IMR-90 (cell line): Measurements from ENCODE around the gene INPP1. TPM values are rescaled to one million over a fixed set of nuclear protein-coding genes. Genes with fewer than 3 reads are reported as not detected.

Source experiments
- ATAC-seq: fragments of 200-7000 bp; cut with Tn5 transposase; 2 replicates; pipeline ENCODE4 v1.9.1; 2020; ENCODE audit warnings: low read depth, mild to moderate bottlenecking, moderate library complexity
- BruUV-seq: library from RNA; stranded (reverse); fragments of 400-500 nt; replicated peaks from 2 replicates; lab custom pipeline; 2021; lab: Mats Ljungman, UMichigan
- CTCF ChIA-PET: fragments of 300-600 bp; formaldehyde crosslinking; extraction: SDS; loops from one replicate; lab custom pipeline; 2021; ENCODE audit warnings: antibody characterized with exemption; lab: Yijun Ruan, JAX
- POLR2A ChIA-PET: fragments of 300-600 bp; sonication (Branson Sonifier 250); formaldehyde crosslinking; loops from one replicate; lab custom pipeline; 2022; ENCODE audit warnings: antibody characterized with exemption; ENCODE audit not compliant: unreplicated experiment; lab: Charles Lee
- DNase-seq: peaks from one replicate; pipeline ENCODE4 v3.0.0; 2013
- H2AFZ ChIP-seq: replicated peaks from 2 replicates; pipeline ENCODE3; 2013; ENCODE audit warnings: low read length, mild to moderate bottlenecking; ENCODE audit not compliant: poor library complexity
- H2AK5ac ChIP-seq: 2 replicates; pipeline ENCODE4 v1.6.1; 2013; ENCODE audit warnings: low read depth, low read length, inconsistent platforms
- H2AK9ac ChIP-seq: replicated peaks from 2 replicates; pipeline ENCODE3; 2013; ENCODE audit warnings: mild to moderate bottlenecking, low read depth, low read length, moderate library complexity; ENCODE audit not compliant: poor library complexity
- H2BK120ac ChIP-seq: 2 replicates; pipeline ENCODE4 v1.6.1; 2013; ENCODE audit warnings: low read depth, low read length, inconsistent platforms
- H2BK15ac ChIP-seq: 3 replicates; pipeline ENCODE4 v1.6.1; 2013; ENCODE audit warnings: low read depth, low read length, inconsistent platforms
- H2BK20ac ChIP-seq: 2 replicates; pipeline ENCODE4 v1.6.1; 2013; ENCODE audit warnings: low read depth, mild to moderate bottlenecking, inconsistent platforms, low read length, moderate library complexity
- H2BK5ac ChIP-seq: 2 replicates; pipeline ENCODE4 v1.6.1; 2013; ENCODE audit warnings: mild to moderate bottlenecking, low read depth, low read length, inconsistent platforms; ENCODE audit not compliant: poor library complexity, severe bottlenecking
- H3K14ac ChIP-seq: replicated peaks from 2 replicates; pipeline ENCODE4 v1.6.1; 2013; ENCODE audit warnings: low read depth, low read length, inconsistent platforms
- H3K18ac ChIP-seq: 2 replicates; pipeline ENCODE4 v1.6.1; 2013; ENCODE audit warnings: low read depth, low read length, control low read depth
- H3K23ac ChIP-seq: 2 replicates; pipeline ENCODE4 v1.6.1; 2013; ENCODE audit warnings: low read depth, low read length, inconsistent platforms
- H3K27ac ChIP-seq: 2 replicates; pipeline ENCODE4 v1.5.1; 2013; ENCODE audit warnings: mild to moderate bottlenecking, control low read depth, low read length; ENCODE audit not compliant: insufficient read depth
- H3K27me3 ChIP-seq: 2 replicates; pipeline ENCODE4 v1.6.1; 2013; ENCODE audit warnings: low read length; ENCODE audit not compliant: control insufficient read depth, insufficient read depth
- H3K36me3 ChIP-seq: 2 replicates; pipeline ENCODE4 v1.6.1; 2013; ENCODE audit warnings: low read length, mixed read lengths; ENCODE audit not compliant: control insufficient read depth, insufficient read depth
- H3K4ac ChIP-seq: 2 replicates; pipeline ENCODE4 v1.6.1; 2013; ENCODE audit warnings: low read depth, low read length, inconsistent platforms
- H3K4me1 ChIP-seq: 2 replicates; pipeline ENCODE4 v1.6.1; 2013; ENCODE audit warnings: low read length, mixed read lengths; ENCODE audit not compliant: control insufficient read depth, insufficient read depth
- H3K4me2 ChIP-seq: 2 replicates; pipeline ENCODE4 v1.6.1; 2013; ENCODE audit warnings: low read depth, mild to moderate bottlenecking, control low read depth, low read length, moderate library complexity
- H3K4me3 ChIP-seq: 2 replicates; pipeline ENCODE4 v1.5.1; 2013; ENCODE audit warnings: low read depth, mild to moderate bottlenecking, control low read depth, low read length, moderate library complexity; ENCODE audit not compliant: insufficient read depth
- H3K56ac ChIP-seq: 2 replicates; pipeline ENCODE4 v1.6.1; 2013; ENCODE audit warnings: low read length, inconsistent platforms; ENCODE audit not compliant: insufficient read depth; ENCODE audit errors: extremely low read depth
- H3K79me1 ChIP-seq, 2 experiments: 2 replicates each; pipeline ENCODE4 v1.6.1; 2013; ENCODE audit warnings: low read length in 2 of 2, inconsistent platforms in 1 of 2, low read depth in 1 of 2
- H3K9ac ChIP-seq: 2 replicates; pipeline ENCODE4 v1.6.1; 2013; ENCODE audit warnings: low read depth, low read length, control low read depth
- H3K9me1 ChIP-seq: 2 replicates; pipeline ENCODE4 v1.6.1; 2013; ENCODE audit warnings: low read length, inconsistent platforms; ENCODE audit not compliant: insufficient read depth
- H3K9me3 ChIP-seq: 2 replicates; pipeline ENCODE4 v1.6.1; 2013; ENCODE audit warnings: low read length; ENCODE audit not compliant: control insufficient read depth, insufficient read depth
- H4K20me1 ChIP-seq: 2 replicates; pipeline ENCODE4 v1.6.1; 2013; ENCODE audit warnings: low read length, inconsistent platforms; ENCODE audit not compliant: insufficient read depth
- H4K5ac ChIP-seq: 2 replicates; pipeline ENCODE4 v1.6.1; 2013; ENCODE audit warnings: mild to moderate bottlenecking, low read depth, low read length, control low read depth
- H4K8ac ChIP-seq, 2 experiments: 2 replicates each; pipeline ENCODE4 v1.6.1; 2013; ENCODE audit warnings: low read depth in 2 of 2, low read length in 2 of 2, control low read depth in 1 of 2, inconsistent platforms in 1 of 2
- H4K91ac ChIP-seq: 2 replicates; pipeline ENCODE4 v1.6.1; 2013; ENCODE audit warnings: low read depth, low read length, inconsistent platforms; ENCODE audit not compliant: insufficient read depth
- BHLHE40 ChIP-seq: fragments of 150-350 bp; IDR thresholded peaks from 2 replicates; pipeline ENCODE4 v1.6.1; 2016; ENCODE audit warnings: mild to moderate bottlenecking, low read depth, low read length
- CEBPB ChIP-seq: IDR thresholded peaks from 2 replicates; pipeline ENCODE4 v1.6.1; 2012; ENCODE audit warnings: low read depth, low read length, improper control_type of control experiment
- FOS ChIP-seq: fragments of 150-350 bp; IDR thresholded peaks from 2 replicates; pipeline ENCODE4 v1.6.1; 2016; ENCODE audit warnings: low read depth, low read length
- MAFK ChIP-seq: IDR thresholded peaks from 2 replicates; pipeline ENCODE4 v1.6.1; 2012; ENCODE audit warnings: low read depth, low read length, improper control_type of control experiment
- MAZ ChIP-seq: IDR thresholded peaks from 2 replicates; pipeline ENCODE4 v1.6.1; 2012; ENCODE audit warnings: low read depth, mild to moderate bottlenecking, low read length, improper control_type of control experiment, moderate library complexity, borderline replicate concordance
- MXI1 ChIP-seq: IDR thresholded peaks from 2 replicates; pipeline ENCODE4 v1.6.1; 2012; ENCODE audit warnings: low read depth, mild to moderate bottlenecking, low read length, moderate library complexity, borderline replicate concordance
- POLR2A ChIP-seq: IDR thresholded peaks from 2 replicates; pipeline ENCODE4 v1.6.1; 2012; ENCODE audit warnings: mild to moderate bottlenecking, low read depth, low read length
- RAD21 ChIP-seq: IDR thresholded peaks from 2 replicates; pipeline ENCODE4 v1.6.1; 2012; ENCODE audit warnings: low read length, improper control_type of control experiment
- RCOR1 ChIP-seq: IDR thresholded peaks from 2 replicates; pipeline ENCODE4 v1.6.1; 2012; ENCODE audit warnings: mild to moderate bottlenecking, low read length, improper control_type of control experiment; ENCODE audit not compliant: insufficient replicate concordance
- RFX5 ChIP-seq: IDR thresholded peaks from 2 replicates; pipeline ENCODE4 v1.8.0; 2012; ENCODE audit warnings: low read depth, mild to moderate bottlenecking, low read length, moderate library complexity
- SMC3 ChIP-seq: fragments of 150-350 bp; IDR thresholded peaks from 2 replicates; pipeline ENCODE4 v1.6.1; 2016; ENCODE audit warnings: low read depth, mild to moderate bottlenecking, antibody characterized with exemption, low read length, moderate library complexity
- WGBS, 2 experiments: methylation state at CpG; one replicate each; pipeline versions ENCODE4 v1.1.5 to v1.1.7; 2013; ENCODE audit warnings: missing lambda C conversion rate in 2 of 2; ENCODE audit not compliant: insufficient read length in 1 of 2; ENCODE audit errors: extremely low coverage in 2 of 2; 5-methylcytosine and 5-hydroxymethylcytosine counted together
- dilution Hi-C: fragments of 300-500 bp; cut with HindIII; formaldehyde crosslinking; loops from one replicate; pipeline ENCODE4 v1.14.3; 2018; ENCODE audit warnings: low sequenced_read_pairs; ENCODE audit not compliant: unreplicated experiment
- in situ Hi-C: fragments of 300-500 bp; cut with MboI; formaldehyde crosslinking; loops from 3 replicates; pipeline ENCODE4 v1.14.3; 2019; ENCODE audit warnings: low sequenced_read_pairs, inconsistent platforms, mixed read lengths
- intact Hi-C: fragments of 100-400 bp; cut with micrococcal nuclease; formaldehyde crosslinking; loops from 2 replicates; pipeline ENCODE4 v1.10.0; 2022
- polyA plus RNA-seq, 3 experiments: library from polyadenylated mRNA; depleted of rRNA; stranded (reverse); fragments of >200 nt; gene quantifications; 2 replicates each; pipeline ENCODE4 v1.2.3, GENCODE V29; 2012; ENCODE audit warnings: low replicate concordance in 1 of 3
- total RNA-seq: library from RNA; depleted of rRNA; stranded (reverse); fragments of >200 nt; gene quantifications from 2 replicates; pipeline ENCODE4 v1.2.3, GENCODE V29; 2012
- TF ChIP-seq, protein P1 (sequence below): conservative IDR thresholded peaks from 2 replicates; pipeline ENCODE4 v1.5.1; 2012; ENCODE audit warnings: mild to moderate bottlenecking, low read depth, low read length, improper control_type of control experiment
- TF ChIP-seq, protein P2 (sequence below): fragments of 150-350 bp; IDR thresholded peaks from 2 replicates; pipeline ENCODE4 v1.6.1; 2016; ENCODE audit warnings: low read depth, mild to moderate bottlenecking, low read length, moderate library complexity, borderline replicate concordance
- TF ChIP-seq, protein P3 (sequence below): fragments of 150-350 bp; IDR thresholded peaks from 2 replicates; pipeline ENCODE4 v1.6.1; 2017; ENCODE audit warnings: mild to moderate bottlenecking, antibody characterized with exemption, low read length, low read depth

The INPP1 gene
- total and polyA plus RNA-seq, 2 of the 4 experiments (the other 2 are of a cell fraction): 4.1 to 10.1 TPM

DNA sequence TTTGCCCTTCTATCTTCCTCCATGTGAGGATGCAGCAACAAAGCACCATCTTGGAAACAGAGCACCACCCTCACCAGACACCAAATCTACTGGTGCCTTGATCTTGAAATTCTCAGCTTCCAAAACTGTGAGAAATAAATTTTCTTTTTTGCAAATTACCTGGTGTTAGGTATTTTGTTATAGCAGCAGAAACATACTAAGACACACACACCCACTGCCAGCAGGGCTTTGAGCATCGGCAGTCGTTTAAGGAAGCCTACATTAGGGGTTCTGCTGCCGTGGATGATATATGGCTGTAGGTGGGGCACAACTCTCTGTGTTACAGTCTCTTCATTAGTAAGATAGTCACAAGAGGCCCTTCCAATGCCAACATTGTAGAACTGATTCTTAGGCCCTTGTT, 44.0 kb downstream of the INPP1 start:
- POLR2A ChIA-PET: no interaction called here

More for the DNA sequence above, 44.0 kb downstream of the INPP1 start:
- Histone ChIP-seq H3K9ac (no peak overlapping the region), H3K23ac (no peak overlapping the region), H3K4ac (no peak overlapping the region), H3K36me3 (no peaks in the 10 kb centered on the region), H3K14ac (no peak overlapping the region), H3K9me3 (no peaks in the 10 kb centered on the region), H2AK9ac (no peak overlapping the region), H3K27me3 (peaks cover 6% of the 10 kb centered on the region), H2AK5ac (no peak overlapping the region), H4K5ac (no peak overlapping the region), H2AFZ (no peak overlapping the region), H3K18ac (no peak overlapping the region), H3K27ac (no peak overlapping the region), H3K56ac (no peak overlapping the region), H3K79me1 (no peaks in the 10 kb centered on the region), H4K20me1 (no peaks in the 10 kb centered on the region), H4K91ac (no peak overlapping the region), H2BK120ac (no peak overlapping the region), H2BK20ac (no peak overlapping the region), H3K4me1 (no peaks in the 10 kb centered on the region), H2BK5ac (no peak overlapping the region), H3K4me3 (no peak overlapping the region), H3K9me1 (no peaks in the 10 kb centered on the region), H3K4me2 (no peak overlapping the region), H4K8ac (no peak overlapping the region), H2BK15ac (no peak overlapping the region)
- no peak for TF ChIP-seq RCOR1
- TF ChIP-seq POLR2A: no peak
- TF ChIP-seq, protein P1, sequence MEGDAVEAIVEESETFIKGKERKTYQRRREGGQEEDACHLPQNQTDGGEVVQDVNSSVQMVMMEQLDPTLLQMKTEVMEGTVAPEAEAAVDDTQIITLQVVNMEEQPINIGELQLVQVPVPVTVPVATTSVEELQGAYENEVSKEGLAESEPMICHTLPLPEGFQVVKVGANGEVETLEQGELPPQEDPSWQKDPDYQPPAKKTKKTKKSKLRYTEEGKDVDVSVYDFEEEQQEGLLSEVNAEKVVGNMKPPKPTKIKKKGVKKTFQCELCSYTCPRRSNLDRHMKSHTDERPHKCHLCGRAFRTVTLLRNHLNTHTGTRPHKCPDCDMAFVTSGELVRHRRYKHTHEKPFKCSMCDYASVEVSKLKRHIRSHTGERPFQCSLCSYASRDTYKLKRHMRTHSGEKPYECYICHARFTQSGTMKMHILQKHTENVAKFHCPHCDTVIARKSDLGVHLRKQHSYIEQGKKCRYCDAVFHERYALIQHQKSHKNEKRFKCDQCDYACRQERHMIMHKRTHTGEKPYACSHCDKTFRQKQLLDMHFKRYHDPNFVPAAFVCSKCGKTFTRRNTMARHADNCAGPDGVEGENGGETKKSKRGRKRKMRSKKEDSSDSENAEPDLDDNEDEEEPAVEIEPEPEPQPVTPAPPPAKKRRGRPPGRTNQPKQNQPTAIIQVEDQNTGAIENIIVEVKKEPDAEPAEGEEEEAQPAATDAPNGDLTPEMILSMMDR: no peak
- TF ChIP-seq, protein P2, sequence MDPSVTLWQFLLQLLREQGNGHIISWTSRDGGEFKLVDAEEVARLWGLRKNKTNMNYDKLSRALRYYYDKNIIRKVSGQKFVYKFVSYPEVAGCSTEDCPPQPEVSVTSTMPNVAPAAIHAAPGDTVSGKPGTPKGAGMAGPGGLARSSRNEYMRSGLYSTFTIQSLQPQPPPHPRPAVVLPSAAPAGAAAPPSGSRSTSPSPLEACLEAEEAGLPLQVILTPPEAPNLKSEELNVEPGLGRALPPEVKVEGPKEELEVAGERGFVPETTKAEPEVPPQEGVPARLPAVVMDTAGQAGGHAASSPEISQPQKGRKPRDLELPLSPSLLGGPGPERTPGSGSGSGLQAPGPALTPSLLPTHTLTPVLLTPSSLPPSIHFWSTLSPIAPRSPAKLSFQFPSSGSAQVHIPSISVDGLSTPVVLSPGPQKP: no peak
- TF ChIP-seq SMC3: no peak
- no peak for TF ChIP-seq MAFK
- no peak for TF ChIP-seq BHLHE40
- TF ChIP-seq FOS: no peak
- no peak for TF ChIP-seq CEBPB
- no peak for TF ChIP-seq MAZ
- TF ChIP-seq MXI1: no peak
- TF ChIP-seq RAD21: no peak
- no peak for TF ChIP-seq RFX5
- TF ChIP-seq, protein P3, sequence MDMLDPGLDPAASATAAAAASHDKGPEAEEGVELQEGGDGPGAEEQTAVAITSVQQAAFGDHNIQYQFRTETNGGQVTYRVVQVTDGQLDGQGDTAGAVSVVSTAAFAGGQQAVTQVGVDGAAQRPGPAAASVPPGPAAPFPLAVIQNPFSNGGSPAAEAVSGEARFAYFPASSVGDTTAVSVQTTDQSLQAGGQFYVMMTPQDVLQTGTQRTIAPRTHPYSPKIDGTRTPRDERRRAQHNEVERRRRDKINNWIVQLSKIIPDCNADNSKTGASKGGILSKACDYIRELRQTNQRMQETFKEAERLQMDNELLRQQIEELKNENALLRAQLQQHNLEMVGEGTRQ: no peak
- no TSS peak for BruUV-seq
- CTCF ChIA-PET: no interaction called here
- intact Hi-C loops (no loop called here), in situ Hi-C loops (no loop called here), dilution Hi-C loops (no loop called here)
- DNase-seq (no peak), ATAC-seq (no peak)
- no CpG with 5 or more reads among the region's 3 CpGs for WGBS, 2 experiments
